GM23248 (cell line): Measurements from ENCODE around the gene TPRG1L.

Experiments used
- EZH2 ChIP-seq: fragments of 200-600 bp; sonication (generic); IDR thresholded peaks from 2 replicates; pipeline ENCODE4 v1.6.1; 2018; ENCODE audit warnings: antibody characterized with exemption, mild to moderate bottlenecking; ENCODE audit not compliant: insufficient read depth, poor library complexity, severe bottlenecking
- EZH2phosphoT487 ChIP-seq: fragments of 200-600 bp; sonication (generic); IDR thresholded peaks from 2 replicates; pipeline ENCODE4 v1.6.1; 2018; ENCODE audit warnings: antibody characterized with exemption, moderate library complexity, mild to moderate bottlenecking, low read depth; ENCODE audit not compliant: insufficient read depth

DNA sequence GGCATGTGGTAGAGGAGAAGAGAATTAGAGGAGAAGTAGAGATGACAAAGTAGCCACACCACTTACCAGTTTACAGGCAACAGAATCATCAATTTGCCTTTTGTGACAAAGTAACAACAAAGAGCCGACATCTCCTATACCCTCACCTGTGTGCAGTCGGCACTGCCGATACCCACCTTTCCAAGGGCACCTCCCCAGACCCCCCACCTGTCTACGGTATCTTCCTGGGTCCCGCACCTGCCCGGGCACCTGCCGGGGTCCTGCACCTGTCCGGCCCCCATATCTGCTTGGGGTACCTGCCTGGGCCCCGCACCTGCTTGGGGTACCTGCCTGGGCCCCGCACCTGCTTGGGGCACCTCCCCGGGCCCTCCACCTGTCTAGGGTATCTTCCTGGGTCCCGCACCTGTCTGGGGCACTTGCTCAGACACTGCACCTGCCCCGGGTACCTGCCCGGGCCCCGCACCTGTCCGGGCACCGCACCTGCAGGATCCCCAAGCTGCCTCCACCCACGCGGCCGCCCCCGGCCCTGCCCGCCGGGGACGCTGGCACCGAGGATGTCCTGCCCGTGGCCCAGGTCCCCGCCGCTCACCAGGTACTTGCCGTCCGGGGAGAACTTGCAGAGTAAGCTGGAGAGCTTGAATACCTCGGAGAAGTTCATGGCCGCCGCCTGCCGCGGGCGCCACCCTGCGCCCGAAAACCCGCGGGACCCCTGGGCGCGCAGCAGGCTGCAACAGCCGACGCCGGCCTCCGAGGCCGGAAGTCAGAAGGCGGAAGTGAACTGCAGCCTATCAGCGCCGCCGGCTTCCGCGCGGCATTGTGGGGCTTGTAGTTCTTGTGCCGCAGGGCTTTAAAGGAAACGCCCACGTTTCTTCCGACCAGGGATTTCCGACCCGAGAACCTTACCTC, 24.8 kb downstream of the TPRG1L start, which contains the start of gene WRAP73:
- TF ChIP-seq EZH2 (no peak), EZH2phosphoT487 (no peak)
